DND-41 (cell line): ENCODE results near the gene THBS3.
"Not testable (repeated sequence)": the region's sequence is repeated elsewhere in the genome, so short reads cannot be mapped to it uniquely, and the experiment has no call there.

Experiments used
- ATAC-seq: fragments of 200-7000 bp; cut with Tn5 transposase; 3 replicates; pipeline ENCODE4 v1.9.1; 2021; ENCODE audit warnings: low read depth; ENCODE audit not compliant: insufficient read depth
- DNase-seq: peaks from one replicate; pipeline ENCODE4 v3.0.0-alpha.2; 2020
- H2AFZ ChIP-seq: 2 replicates; pipeline ENCODE4 v1.6.0; 2012; ENCODE audit warnings: low read depth, low read length
- H3K27ac ChIP-seq: 2 replicates; pipeline ENCODE4 v1.5.1; 2012; ENCODE audit warnings: low read length, inconsistent platforms
- H3K27me3 ChIP-seq: fragments of 200-600 bp; sonication (generic); 2 replicates; pipeline ENCODE4 v1.6.0; 2012; ENCODE audit warnings: low read length, mild to moderate bottlenecking, inconsistent platforms; ENCODE audit not compliant: insufficient read depth, poor library complexity
- H3K36me3 ChIP-seq: 2 replicates; pipeline ENCODE4 v1.5.1; 2012; ENCODE audit warnings: low read length, inconsistent platforms; ENCODE audit not compliant: insufficient read depth
- H3K4me1 ChIP-seq: 2 replicates; pipeline ENCODE4 v1.5.1; 2012; ENCODE audit warnings: mild to moderate bottlenecking, low read length; ENCODE audit not compliant: insufficient read depth
- H3K4me2 ChIP-seq: 2 replicates; pipeline ENCODE4 v1.6.0; 2012; ENCODE audit warnings: mild to moderate bottlenecking, moderate library complexity, low read length, inconsistent platforms; ENCODE audit not compliant: insufficient read depth
- H3K4me3 ChIP-seq, 2 experiments: fragments of 200-600 bp in 1 of 2; shearing (Covaris generic) in 1 of 2; 2 replicates each; pipeline ENCODE4 v1.5.1; 2012 to 2016; ENCODE audit warnings: inconsistent platforms in 2 of 2, low read length in 2 of 2, mild to moderate bottlenecking in 2 of 2, low read depth in 1 of 2, moderate library complexity in 1 of 2
- H3K79me2 ChIP-seq: 2 replicates; pipeline ENCODE4 v1.6.0; 2012; ENCODE audit warnings: low read length, inconsistent platforms; ENCODE audit not compliant: insufficient read depth
- H3K9ac ChIP-seq: 2 replicates; pipeline ENCODE4 v1.6.0; 2012; ENCODE audit warnings: low read depth, mild to moderate bottlenecking, inconsistent platforms, low read length, moderate library complexity
- H3K9me3 ChIP-seq: 2 replicates; pipeline ENCODE4 v1.5.1; 2012; ENCODE audit warnings: low read length, moderate library complexity, mild to moderate bottlenecking, inconsistent platforms; ENCODE audit not compliant: insufficient read depth, severe bottlenecking
- H4K20me1 ChIP-seq: 2 replicates; pipeline ENCODE4 v1.6.0; 2012; ENCODE audit warnings: low read length; ENCODE audit not compliant: insufficient read depth
- EZH2 ChIP-seq: IDR thresholded peaks from 3 replicates; pipeline ENCODE4 v1.6.1; 2012; ENCODE audit warnings: borderline replicate concordance, low read depth, mild to moderate bottlenecking, moderate library complexity, low read length, inconsistent platforms; ENCODE audit not compliant: severe bottlenecking
- TF ChIP-seq, protein P1 (sequence below): IDR thresholded peaks from 2 replicates; pipeline ENCODE4 v1.5.1; 2012; ENCODE audit warnings: borderline replicate concordance, low read length, moderate library complexity, mild to moderate bottlenecking; ENCODE audit not compliant: poor library complexity, severe bottlenecking; ENCODE audit errors: extremely low read depth

Gene THBS3

DNA sequence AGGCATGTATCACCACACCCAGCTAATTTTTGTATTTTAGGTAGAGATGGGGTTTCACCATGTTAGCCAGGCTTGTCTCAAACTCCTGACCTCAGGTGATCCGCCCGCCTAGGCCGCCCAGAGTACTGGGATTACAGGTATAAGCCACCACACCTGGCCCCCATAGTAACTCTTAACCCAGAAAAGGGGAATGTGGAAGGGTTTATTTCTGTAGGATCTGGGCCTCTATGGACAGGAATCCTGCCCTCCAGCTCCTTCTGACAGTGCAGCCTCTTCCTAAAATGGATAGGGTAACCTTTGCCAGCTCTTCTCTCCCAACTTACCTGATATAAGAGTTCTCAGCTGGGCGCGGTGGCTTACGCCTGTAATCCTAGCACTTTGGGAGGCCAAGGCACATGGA lies 45.1 kb downstream of the THBS3 start:
- H3K4me3 ChIP-seq, H3K27ac ChIP-seq, H2AFZ ChIP-seq, H3K4me2 ChIP-seq, H3K36me3 ChIP-seq, DNase-seq, ATAC-seq, H3K9me3 ChIP-seq, H3K27me3 ChIP-seq, H3K4me1 ChIP-seq, H3K9ac ChIP-seq, H3K79me2 ChIP-seq, H4K20me1 ChIP-seq: not testable (repeated sequence)

DNA sequence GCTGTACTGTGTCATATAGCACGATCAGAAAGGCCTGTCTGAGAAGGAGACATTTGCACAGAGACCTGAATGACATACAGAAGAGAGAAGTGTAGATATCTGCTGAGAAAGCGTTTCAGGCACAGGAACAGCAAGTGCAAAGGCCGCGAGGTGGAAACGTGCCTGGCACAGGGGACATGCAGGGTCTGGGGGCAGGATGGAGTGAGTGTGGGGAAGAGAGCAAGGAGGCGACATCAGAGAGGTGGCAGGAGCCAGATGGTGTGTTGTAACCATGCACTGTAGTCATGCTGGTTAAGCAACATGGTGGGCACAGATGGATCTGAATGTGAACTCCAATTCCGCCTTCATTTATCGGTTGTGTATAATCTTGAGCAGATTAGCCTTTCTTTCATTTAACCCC lies 47.6 kb downstream of the THBS3 start:
- H3K79me2 ChIP-seq: no peaks in the 10 kb centered on the region
- no peak overlapping the region for H2AFZ ChIP-seq
- no peaks in the 10 kb centered on the region for H4K20me1 ChIP-seq
- no peaks in the 10 kb centered on the region for H3K9me3 ChIP-seq
- H3K4me3 ChIP-seq: no peak overlapping the region
- no peak overlapping the region for H3K9ac ChIP-seq
- TF ChIP-seq EZH2: no peak
- TF ChIP-seq, protein P1, sequence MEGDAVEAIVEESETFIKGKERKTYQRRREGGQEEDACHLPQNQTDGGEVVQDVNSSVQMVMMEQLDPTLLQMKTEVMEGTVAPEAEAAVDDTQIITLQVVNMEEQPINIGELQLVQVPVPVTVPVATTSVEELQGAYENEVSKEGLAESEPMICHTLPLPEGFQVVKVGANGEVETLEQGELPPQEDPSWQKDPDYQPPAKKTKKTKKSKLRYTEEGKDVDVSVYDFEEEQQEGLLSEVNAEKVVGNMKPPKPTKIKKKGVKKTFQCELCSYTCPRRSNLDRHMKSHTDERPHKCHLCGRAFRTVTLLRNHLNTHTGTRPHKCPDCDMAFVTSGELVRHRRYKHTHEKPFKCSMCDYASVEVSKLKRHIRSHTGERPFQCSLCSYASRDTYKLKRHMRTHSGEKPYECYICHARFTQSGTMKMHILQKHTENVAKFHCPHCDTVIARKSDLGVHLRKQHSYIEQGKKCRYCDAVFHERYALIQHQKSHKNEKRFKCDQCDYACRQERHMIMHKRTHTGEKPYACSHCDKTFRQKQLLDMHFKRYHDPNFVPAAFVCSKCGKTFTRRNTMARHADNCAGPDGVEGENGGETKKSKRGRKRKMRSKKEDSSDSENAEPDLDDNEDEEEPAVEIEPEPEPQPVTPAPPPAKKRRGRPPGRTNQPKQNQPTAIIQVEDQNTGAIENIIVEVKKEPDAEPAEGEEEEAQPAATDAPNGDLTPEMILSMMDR: no peak
- no peaks in the 10 kb centered on the region for H3K4me1 ChIP-seq
- no peak overlapping the region for H3K27ac ChIP-seq
- H3K4me2 ChIP-seq: no peak overlapping the region
- no peak for DNase-seq
- no peaks in the 10 kb centered on the region for H3K36me3 ChIP-seq
- peaks cover 3% of the 10 kb centered on the region for H3K27me3 ChIP-seq
- ATAC-seq: no peak

DNA sequence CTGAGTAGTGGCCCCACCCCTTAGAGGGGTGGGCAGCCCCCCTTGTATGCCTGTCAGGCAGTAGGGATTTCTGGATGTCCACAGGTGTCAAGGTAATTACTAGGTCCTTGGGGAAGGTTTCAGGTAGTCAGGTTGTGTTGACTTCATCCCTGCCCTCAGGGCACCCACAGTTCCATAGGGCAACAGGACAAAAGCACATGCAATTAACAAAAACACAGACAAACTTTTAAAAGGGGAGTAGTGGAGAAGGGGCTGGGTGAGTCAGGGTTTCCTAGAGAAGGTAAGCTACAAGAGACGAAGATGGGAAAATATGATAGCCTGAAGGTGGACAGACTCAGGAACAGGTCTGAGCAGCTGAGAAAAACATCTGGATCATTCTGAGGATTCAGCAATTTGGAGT lies 48.7 kb downstream of the THBS3 start:
- no peak overlapping the region for H3K9ac ChIP-seq
- H2AFZ ChIP-seq: no peak overlapping the region
- no peaks in the 10 kb centered on the region for H3K79me2 ChIP-seq
- H4K20me1 ChIP-seq: no peaks in the 10 kb centered on the region
- no peak overlapping the region for H3K27ac ChIP-seq
- peaks cover 3% of the 10 kb centered on the region for H3K27me3 ChIP-seq
- ATAC-seq: no peak
- no peak for TF ChIP-seq EZH2
- TF ChIP-seq, protein P1: no peak
- no peaks in the 10 kb centered on the region for H3K9me3 ChIP-seq
- no peak overlapping the region for H3K4me2 ChIP-seq
- DNase-seq: no peak
- H3K4me3 ChIP-seq: no peak overlapping the region
- no peaks in the 10 kb centered on the region for H3K36me3 ChIP-seq
- no peaks in the 10 kb centered on the region for H3K4me1 ChIP-seq

DNA sequence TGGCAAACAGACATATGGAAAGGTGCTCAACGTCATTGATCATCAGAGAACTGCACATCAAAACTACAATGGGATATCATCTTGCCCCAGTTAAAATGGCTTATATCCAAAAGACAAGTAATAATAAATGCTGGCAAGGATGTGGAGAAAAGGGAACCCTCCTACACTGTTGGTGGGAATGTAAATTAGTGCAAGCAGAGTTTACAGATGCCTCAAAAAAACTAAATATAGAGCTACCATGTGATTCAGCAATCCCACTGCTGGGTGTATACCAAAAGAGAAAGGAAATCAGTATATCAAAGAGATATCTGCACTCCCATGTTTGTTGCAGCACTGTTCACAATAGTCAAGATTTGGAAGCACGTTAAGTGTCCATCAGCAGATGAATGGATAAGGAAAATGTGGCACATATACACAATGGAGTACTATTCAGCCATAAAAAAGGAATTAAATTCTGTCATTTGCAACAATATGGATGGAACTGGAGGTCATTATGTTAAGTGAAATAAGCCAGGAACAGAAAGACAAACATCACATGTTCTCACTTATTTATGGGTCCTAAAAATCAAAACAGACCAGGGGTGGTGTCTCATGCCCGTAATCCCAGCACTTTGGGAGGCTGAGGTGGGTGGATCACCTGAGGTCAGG lies 51.6 kb downstream of the THBS3 start:
- H3K79me2 ChIP-seq, H3K9ac ChIP-seq, H3K27me3 ChIP-seq, ATAC-seq, H2AFZ ChIP-seq, H4K20me1 ChIP-seq, H3K4me1 ChIP-seq, H3K27ac ChIP-seq, H3K36me3 ChIP-seq, H3K4me2 ChIP-seq, H3K9me3 ChIP-seq, DNase-seq, H3K4me3 ChIP-seq: not testable (repeated sequence)
